SU-DHL-6 (cell line): ENCODE results near the gene SLC39A8.

Experiments
- CTCF ChIP-seq: fragments of 200-600 bp; sonication (generic); IDR thresholded peaks from one replicate; pipeline ENCODE4 v1.5.1; 2017; ENCODE audit warnings: antibody characterized with exemption, mild to moderate bottlenecking, low read length, moderate library complexity; ENCODE audit not compliant: insufficient read depth, poor library complexity, severe bottlenecking
- EZH2phosphoT487 ChIP-seq: fragments of 200-600 bp; sonication (generic), shearing (Covaris generic); conservative IDR thresholded peaks from 2 replicates; pipeline ENCODE4 v1.6.1; 2018; ENCODE audit warnings: mild to moderate bottlenecking, antibody characterized with exemption, low read length, moderate library complexity, mixed read lengths

GRCh38 chr4:102358128-102358527 lies 12.8 kb upstream of the SLC39A8 start:
- TF ChIP-seq EZH2phosphoT487, result no peak
- TF ChIP-seq CTCF, result no peak
